HG03457 (cell line): ENCODE results near the gene ITSN1.
"Not testable (repeated sequence)": the region's sequence is repeated elsewhere in the genome, so short reads cannot be mapped to it uniquely, and the experiment has no call there.

ENCODE experiments used
- ATAC-seq: cut with Tn5 transposase; IDR thresholded peaks from one replicate; pipeline ENCODE4 v1.9.1; 2021; ENCODE audit warnings: moderate number of reproducible peaks; ENCODE audit not compliant: unreplicated experiment

Gene ITSN1

DNA sequence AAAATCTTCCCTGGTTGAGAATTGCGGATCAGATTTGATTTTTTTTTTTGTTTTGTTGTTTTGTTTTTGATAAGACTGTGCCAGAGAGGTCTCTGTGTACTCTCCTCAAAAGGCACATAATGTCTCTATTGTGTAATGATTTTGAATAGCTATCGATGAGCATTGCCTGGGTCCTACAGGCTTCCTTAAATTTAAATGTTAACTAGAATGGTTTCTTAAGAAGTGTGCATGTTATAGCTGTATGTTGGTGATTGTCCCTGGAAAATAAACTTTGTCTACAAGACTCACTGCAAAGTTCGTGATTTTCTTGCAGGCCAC, 121.2 kb downstream of the ITSN1 start:
- no peak for ATAC-seq

DNA sequence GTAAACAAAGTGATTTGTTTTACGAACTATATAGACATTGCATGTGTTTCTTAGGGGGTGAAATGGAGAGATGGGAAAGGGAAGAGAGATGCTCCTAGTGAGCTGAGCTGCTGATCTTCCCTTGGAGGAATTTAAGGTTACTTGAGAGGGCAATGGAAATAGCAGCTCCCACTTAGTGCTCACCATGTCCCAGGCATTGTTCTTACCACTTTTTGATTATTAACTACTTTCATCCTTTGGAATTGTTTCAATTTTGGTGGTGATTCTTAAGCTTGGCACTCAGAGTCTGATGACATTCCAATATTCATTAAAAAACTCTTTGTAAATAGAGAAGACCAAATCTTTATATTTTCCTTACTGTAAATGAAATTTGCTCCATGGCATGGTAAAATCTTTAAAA, 124.9 kb downstream of the ITSN1 start:
- ATAC-seq: no peak

DNA sequence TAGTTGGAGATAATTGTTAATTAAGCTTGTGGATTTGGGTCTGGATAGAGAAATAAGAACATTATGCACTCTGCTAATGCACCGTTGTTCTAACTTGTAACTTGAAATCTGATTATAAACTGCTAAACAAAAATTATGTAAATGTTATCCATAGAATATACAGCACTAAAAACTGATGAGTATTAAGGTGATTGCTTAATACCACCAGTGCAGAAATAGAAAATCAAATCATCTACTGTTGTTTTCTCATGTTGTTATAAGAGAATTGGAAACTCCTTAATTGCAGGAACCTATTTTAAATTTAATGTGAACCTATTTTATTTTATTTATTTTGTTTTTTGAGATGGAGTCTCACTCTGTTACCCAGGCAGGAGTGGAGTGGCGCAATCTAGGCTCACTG, 125.7 kb downstream of the ITSN1 start:
- ATAC-seq: no peak

DNA sequence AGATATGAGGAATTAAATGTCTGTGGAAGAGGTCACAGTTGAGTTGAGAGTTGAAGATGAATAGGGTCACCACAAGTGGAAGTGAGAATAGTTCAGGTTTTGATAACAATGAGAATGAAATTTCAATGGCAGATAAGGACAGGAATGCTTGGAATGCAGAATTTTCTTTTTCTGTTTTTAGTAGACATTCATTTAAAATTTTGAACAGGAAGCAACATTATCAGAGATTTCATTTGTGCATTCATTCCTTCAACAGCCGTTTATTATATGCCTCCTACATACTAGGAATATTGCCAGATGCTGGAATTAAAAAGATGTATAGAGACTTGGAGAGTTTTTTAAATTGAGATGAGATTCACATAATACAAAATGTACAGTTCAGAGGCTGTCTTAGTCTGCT, 126.8 kb downstream of the ITSN1 start:
- no peak for ATAC-seq

DNA sequence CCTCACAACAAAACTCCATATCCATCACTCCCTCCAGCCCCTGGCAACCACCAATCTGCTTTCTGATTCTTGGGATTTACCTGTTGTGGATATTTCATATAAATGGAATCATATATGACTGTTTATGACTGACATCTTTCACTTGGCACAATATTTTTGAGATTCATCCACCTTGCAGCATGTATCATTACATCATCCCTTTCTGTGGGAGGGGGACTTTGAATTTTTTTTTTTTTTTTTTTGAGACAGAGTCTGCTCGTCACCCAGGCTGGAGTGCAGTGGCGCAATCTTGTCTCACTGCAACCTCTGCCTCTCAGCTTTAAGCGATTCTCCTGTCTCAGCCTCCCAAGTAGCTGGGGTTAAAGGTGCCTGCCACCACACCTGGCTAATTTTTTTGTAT, 128.2 kb downstream of the ITSN1 start:
- ATAC-seq: no peak

DNA sequence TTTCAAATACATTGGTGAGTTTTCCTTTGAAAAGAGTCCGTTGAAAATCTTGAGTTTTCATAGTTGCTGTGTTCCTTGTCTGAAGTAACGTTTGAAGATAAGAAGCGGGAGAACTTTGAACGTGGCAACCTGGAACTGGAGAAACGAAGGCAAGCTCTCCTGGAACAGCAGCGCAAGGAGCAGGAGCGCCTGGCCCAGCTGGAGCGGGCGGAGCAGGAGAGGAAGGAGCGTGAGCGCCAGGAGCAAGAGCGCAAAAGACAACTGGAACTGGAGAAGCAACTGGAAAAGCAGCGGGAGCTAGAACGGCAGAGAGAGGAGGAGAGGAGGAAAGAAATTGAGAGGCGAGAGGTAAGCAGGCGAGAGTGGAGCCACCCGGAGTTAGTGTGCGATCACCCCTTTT, 129.7 kb downstream of the ITSN1 start:
- no peak for ATAC-seq

DNA sequence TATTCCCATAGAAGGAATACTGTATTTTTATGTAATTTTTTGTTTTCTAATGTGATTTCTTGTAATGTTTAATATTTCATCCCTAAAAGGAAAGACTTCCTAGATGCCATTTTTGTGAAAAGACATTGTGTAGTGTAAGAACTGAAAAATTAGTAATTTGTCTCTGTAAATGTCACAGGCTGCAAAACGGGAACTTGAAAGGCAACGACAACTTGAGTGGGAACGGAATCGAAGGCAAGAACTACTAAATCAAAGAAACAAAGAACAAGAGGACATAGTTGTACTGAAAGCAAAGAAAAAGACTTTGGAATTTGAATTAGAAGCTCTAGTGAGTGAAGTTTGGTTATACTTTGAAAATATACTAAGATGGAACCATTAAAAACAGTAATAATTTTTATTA, 132.2 kb downstream of the ITSN1 start:
- ATAC-seq: no peak

DNA sequence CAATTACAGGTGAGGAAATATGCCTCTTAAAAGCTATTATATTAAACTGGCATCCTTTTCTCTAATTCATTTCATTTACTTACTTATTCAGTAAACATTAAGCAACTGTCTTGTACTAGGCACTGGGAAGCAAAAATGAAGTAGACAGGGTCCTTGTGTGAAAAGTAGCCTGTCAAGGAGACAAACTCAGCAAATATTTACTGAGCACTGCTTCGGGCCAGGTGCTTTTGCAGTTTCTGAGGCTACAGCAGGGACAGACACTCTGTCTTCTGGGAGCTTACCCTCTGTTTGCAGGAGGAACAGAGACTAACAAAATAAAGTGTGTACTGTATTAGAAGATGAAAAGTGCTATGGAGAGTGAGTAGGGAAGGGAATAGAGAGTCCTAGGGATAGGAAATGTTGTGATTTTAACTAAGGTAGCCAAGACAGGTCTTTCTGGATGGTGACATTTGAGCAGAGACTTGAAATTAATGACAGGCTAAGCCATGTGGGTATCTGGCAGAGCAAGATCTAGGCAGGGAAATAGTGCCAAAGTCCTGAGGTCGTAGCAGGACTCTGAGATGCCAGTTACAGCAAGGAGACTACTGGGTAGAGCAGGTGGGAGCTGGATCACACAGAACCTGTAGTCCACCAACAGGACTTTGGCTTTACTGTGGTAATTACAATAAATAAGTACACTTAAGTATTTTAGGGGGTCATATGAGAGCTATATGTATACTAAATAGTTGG, 133.0 kb downstream of the ITSN1 start:
- ATAC-seq: no peak

DNA sequence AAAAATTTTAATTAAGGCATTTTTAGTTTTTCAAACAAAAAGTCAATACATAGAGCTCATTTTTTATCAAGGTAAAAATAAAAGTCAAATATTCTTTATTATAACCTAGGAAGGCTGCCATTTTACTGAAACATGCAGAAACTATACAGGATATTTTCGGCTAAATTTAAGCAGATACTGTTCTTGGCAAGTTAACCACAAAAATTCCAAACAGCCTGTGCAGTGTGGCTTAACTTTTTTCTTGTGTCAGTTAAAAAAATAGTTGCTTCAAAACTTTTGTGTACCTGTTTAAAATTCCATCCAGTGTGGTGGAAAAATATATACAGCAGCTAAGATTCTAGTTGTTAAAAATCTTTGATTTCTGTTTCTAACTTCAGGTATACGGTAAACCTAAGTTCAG, 138.3 kb downstream of the ITSN1 start:
- no peak for ATAC-seq

DNA sequence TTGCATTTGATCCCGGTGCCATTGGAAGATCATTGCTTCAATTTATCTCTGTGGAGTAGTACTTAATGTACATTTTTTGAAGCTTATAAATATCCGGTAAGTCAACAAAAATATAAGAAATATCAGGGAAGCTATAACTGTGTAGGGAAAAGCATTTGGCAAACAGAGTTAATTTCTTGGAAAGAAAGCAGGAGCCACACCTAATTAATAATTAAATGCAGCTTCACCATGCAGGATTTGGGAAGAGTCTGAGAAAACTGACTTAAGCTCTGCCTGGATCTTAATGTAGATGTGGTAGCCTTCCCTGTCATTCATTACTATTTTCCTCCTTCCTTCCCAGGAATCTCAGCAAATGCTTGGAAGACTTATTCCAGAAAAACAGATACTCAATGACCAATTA, 138.8 kb downstream of the ITSN1 start:
- ATAC-seq: no peak

DNA sequence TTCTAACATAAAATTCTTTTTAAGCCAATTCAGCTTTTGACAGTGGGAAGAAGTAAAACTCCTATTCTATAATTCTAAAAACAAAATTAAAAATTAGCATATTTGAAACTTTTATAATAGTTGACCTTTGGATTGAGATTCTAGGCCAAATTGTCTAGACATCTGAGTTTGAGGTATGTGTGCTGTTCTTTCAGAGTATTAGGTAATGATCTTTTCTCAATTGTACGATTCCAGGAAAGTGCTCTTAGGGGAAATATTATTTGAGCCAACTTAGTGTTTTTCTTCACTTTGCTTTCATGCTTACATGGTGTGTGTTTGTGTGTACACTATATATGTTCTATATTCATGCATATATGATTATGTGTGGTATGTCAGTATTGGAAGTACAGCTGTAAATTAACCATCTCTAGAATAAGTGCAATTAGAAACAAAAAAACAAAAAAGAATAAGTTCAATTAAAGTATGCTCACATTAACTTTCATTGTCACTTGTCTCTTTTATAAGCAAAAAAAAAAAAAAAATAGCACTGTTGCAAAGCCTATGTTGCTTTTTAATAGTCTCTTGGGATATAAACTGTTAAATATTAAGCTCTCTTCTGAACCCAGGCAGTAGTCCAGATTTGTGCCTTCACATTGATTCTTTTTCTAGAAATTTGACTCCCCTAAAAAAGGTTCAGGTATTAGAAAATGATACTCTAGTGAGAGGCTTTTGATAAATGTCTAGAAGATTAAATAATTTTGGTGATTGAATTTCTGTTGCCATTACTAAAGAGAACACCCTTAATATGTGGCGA, 141.1 kb downstream of the ITSN1 start:
- no peak for ATAC-seq

DNA sequence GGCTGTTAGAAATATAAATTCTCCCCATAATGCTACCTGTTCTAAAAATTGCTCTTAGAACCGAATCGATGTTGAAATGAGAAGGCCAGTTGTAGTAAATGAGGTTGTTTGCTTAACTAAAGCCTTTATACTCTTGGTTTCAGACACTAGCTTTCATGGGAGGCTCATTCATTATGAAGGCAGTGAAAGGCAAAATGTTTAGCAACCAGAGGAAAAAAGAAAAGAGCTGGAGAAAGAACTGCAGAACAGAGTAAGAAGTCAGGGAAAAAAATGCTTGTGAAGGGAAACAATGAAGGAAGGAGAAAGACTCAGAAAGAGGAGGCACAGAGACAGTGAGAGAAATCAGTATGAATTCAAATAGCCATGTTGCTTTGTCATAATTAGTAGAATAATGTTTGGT, 145.1 kb downstream of the ITSN1 start:
- ATAC-seq: no peak

DNA sequence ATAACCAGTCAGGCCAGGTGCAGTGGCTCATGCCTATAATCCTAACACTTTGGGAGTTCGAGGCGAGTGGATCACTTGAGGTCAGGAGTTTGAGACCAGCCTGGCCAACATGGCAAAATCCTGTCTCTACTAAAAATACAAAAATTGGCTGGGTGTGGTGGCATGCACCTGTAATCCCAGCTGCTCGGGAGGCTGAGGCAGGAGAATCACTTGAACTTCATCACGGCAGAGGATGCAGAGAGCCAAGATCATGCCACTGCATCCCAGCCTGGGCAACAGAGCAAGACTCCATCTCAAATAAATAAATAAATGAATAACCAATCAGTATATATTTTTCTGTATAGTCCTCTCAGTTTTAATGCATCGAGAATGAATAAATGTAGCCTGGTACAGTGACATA, 146.1 kb downstream of the ITSN1 start:
- ATAC-seq: not testable (repeated sequence)

DNA sequence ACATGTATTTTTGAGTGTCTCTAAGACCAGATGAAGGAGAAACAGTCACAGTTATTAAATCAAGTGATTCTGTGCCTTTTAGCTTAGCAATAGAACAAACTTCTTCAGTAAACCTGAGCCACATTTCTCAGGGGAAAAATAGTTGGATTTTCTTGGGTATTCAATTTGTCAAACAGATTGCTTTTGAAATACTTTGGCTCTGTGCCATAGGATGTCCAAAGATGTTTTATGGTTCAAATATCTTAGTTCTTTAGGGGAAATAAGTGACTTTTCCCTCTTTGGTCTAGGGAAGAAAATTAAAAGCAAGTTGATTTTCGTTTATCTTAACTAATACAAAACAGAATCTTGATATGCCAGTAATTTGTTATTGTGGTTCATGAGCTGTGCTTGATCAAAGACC, 147.4 kb downstream of the ITSN1 start:
- no peak for ATAC-seq

DNA sequence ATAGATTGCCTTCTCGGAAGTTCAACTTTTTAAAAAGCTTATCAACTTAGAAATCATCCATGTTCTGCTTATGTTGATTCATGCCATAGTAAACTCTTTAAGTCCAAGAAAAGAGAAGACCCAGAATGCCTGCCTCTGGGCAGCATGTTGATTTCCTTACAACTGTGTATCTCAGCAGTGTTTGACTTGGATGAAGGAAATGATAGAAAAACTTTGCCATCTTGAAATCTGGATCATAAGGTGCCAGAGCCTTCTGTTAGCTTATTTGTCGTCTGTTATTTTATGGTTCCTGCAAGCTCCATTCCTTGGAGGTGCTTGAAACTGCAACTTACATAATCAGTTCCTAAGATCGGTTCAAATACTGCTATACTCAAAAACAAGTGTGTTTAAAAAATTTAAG, 148.8 kb downstream of the ITSN1 start:
- ATAC-seq: no peak

DNA sequence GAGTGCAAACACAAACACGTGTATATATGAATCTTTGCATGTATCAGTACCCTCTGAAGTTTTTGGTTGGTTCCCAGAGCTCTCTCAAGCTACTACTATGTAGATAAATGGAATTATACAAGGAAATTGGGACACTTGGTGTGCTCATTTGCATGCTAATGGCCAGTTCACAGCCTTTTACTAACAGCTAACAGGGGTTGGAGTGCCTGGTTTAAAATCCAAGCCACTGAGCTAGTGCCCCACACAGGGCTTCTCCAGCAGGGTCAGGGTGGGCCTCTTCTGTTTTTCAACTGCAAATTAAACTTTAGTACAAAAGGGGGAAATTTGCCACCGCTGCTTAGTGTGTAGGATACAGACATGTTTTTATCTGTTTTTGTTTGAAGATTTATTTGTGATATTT, 152.3 kb downstream of the ITSN1 start:
- ATAC-seq: no peak

DNA sequence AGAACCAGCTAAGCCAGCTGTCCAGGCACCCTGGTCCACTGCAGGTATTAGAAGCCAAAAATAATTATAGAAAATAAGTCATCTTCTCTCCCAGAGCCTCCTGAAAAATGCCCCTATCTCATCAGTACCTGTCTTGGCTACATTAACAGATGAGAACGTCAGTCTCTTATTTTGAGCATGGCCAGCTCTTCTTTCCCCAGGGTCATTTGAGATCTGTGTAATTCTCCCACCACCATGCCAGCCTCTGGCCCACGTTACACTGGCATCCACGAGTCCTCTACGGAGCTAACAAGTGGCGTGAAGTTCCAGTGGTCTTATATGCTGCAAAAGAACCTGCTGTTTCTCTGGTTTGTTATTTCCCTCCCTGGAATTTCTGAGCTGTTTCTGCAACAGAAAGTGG, 155.3 kb downstream of the ITSN1 start:
- no peak for ATAC-seq

DNA sequence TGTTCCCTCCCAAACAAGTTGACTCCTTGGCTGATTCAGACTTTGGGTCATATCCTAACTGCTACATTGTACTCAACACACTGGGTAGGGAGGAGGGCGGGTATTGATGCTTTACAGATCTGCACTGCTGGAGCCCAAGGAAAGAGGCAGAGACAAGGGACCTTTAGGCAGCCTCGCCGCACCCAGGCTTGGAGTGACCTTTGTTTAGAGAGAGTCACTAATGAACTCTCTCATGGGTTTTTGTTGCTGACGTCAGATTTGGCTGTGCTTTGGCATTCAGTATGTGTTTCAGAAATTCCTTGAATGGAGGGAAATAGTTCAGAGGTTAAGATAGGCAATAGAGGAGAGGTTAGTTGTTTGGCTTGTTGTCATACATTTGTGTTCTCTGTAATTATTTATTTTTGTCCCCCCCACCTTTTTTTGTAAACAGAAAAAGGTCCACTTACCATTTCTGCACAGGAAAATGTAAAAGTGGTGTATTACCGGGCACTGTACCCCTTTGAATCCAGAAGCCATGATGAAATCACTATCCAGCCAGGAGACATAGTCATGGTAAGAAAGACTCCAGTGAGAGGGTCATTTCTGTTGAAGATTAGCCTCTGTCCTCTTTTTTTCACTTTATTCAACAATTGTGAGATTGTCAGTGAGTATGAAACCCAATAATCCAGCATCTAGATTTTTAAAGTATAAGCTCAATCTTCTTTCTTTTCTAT, 157.2 kb downstream of the ITSN1 start:
- ATAC-seq: no peak

DNA sequence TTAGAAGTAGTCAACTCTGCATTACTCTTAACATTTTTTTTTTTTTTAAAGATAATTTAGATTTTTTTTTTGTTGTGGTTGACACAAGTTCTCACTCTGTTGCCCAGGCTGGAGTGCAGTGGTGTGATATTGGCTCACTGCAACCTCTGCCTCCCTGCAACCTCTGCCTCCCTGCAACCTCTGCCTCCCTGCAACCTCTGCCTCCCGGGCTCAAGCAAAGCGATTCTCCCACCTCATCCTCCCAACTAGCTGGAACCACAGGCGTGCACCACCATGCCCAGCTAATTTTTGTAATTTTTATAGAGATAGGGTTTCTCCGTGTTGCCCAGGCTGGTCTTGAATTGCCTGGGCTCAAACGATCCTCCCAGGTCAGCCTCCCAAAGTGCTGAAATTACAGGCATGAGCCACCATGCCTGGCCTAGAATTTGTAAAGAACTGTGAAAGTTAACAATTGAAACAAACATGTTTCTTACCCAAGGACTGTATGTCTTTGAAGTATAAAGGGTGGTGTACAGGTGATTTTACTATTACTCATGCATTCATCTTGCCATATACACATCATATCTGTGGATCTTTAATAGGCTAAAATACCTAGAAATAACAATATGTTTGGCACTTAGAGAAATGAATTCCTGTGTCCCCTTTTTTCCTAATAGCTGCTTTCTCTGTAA, 158.6 kb downstream of the ITSN1 start:
- ATAC-seq: no peak

DNA sequence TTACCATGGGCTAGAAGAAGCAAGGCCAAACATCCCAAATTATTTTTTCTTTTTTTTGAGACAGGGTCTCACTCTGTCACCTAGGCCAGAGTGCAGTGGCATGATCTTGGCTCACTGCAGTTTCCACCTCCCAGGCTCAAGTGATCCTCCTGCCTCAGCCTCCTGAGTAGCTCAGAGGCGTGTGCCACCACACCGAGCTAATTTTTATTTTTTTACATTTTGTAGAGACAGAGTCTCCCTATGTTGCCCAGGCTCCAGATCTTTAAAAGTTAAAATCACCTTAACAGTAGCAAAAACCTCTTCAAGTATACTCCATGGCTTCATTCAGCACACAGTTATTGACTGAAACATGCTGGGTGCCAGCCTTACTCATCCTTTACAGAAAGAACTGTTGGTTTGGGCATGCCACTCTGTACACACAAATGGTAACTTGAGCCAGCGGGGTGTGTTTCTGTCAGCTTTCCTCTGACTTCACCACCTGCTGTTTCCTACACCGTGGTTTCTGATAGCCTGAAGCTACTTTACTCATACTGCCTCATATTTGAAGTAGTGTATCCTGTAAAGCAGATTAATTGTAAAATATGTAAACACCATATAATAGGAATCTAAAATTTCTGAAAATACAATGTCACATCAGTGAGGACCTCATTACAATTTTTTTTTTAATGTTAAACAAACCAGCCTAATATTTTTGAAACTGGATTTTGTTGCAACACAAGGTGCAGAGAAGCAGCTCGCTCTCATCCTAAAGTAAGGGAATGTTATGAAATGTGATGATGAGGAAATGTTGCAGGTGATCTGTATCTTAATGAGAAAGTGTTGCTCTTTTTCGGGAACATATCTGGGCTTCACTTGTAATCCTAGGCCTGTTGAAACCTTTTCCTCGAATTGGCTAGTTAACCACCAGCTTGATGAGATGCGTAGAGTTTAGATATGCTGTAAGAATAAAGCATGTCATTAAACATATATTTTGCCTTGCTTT, 159.4 kb downstream of the ITSN1 start:
- ATAC-seq: no peak
